Heart left ventricle (tissue), 13 donors: Measurements from ENCODE around the gene OAT.

ENCODE experiments used
- POLR2A ChIP-seq, 2 donors: fragments of 450-650 bp; IDR thresholded peaks; one replicate each; pipeline ENCODE4 v1.6.1; 2017; ENCODE audit warnings: antibody characterized with exemption in 2 of 2, mild to moderate bottlenecking in 2 of 2, moderate library complexity in 2 of 2
- TF ChIP-seq, protein P1 (sequence below), 12 donors: fragments of 200-600 bp; sonication (generic) in 4 of 12; IDR thresholded peaks; one replicate each; pipeline versions ENCODE4 v1.5.0 to v1.8.0; 2018 to 2022; ENCODE audit warnings: antibody characterized with exemption in 12 of 12, mild to moderate bottlenecking in 5 of 12
- donor health status: ischemic (EF 13 %, LVEDD 7.1; RV severe dilation, severe dysfunction).
- donor health status: DM: no; HTN: yes; CAD: no.
- donor health status: DM: no; HTN: no; CAD: no.
- donor health status: ischemic (EF 25% LVEDD 6.9; RV normal size, moderate dysfunction).
- donor health status: ischemic (EF 25% LVEDD 5.7; RV mildly dilated, moderate dysfunction).
- donor health status: ischemic (EF 35%, LVEDD 5.7; RV mildly dilated, moderate dysfunction).
- donor health status: nonischemic (EF 11% LVEDD 7.7; RV severe dilation, severe dysfunction).
- donor health status: DM: yes; HTN: yes; CAD: no.
- donor health status: PGD.
- donor health status: ischemic (EF 29% LVEDD 5.4; RV normal size, mild dysfunction).
- donor health status: nonischemic (EF 23%, LVEDD 6.1; RV moderate dilation, normal function).

DNA sequence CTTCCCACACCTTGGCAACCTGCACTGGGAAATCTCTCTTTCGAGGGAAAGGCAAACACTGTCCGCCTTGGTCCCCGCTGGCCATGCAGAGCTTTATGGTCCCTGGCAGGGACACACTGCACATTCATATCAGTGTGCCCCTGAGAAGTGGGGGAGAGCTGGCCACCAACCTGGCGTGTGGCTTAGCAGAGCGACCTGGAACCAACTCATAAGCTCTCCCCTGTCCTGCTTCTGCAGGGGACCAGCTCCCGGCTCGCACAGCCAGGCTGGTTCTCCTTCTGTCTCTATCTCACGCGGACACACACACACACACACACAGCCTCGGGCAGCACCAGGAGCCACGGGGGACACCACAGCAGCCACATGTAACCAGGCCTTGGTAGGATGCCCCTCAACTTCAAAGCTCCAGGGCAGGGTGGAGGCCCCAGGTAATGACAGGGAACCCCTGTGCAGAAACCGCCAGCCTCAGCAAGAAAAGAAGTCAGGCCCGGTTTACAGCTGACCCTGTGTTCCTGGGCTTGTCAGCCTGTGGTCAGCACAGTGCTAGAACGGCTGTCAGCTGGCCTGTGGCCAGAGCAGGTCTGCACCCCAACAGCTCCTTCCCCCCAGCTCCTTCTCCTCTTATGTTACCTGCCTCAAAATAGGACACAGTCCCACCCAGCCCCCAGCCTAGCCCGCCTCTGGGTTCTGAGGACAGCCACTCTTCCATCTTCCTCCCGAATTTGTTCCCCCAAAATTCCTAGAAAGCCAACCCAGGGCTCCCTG is 69.3 kb downstream of the OAT start:
- no peak for TF ChIP-seq POLR2A (IDR thresholded peaks at IDR 0.05)
- TF ChIP-seq, protein P1, sequence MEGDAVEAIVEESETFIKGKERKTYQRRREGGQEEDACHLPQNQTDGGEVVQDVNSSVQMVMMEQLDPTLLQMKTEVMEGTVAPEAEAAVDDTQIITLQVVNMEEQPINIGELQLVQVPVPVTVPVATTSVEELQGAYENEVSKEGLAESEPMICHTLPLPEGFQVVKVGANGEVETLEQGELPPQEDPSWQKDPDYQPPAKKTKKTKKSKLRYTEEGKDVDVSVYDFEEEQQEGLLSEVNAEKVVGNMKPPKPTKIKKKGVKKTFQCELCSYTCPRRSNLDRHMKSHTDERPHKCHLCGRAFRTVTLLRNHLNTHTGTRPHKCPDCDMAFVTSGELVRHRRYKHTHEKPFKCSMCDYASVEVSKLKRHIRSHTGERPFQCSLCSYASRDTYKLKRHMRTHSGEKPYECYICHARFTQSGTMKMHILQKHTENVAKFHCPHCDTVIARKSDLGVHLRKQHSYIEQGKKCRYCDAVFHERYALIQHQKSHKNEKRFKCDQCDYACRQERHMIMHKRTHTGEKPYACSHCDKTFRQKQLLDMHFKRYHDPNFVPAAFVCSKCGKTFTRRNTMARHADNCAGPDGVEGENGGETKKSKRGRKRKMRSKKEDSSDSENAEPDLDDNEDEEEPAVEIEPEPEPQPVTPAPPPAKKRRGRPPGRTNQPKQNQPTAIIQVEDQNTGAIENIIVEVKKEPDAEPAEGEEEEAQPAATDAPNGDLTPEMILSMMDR (IDR thresholded peaks at IDR 0.05), result no peak
